AG04449 (cell line): ENCODE data around the gene RAB31.

ENCODE experiments used
- CTCF ChIA-PET: fragments of 350-600 bp; formaldehyde crosslinking; extraction: SDS; loops from one replicate; lab custom pipeline; 2021; ENCODE audit warnings: antibody characterized with exemption; lab: Yijun Ruan, JAX
- POLR2A ChIA-PET: fragments of 400-600, 350-600 bp; formaldehyde crosslinking; extraction: SDS; loops from one replicate; lab custom pipeline; 2020; ENCODE audit warnings: antibody characterized with exemption, inconsistent platforms; lab: Yijun Ruan, JAX
- DNase-seq: peaks from one replicate; pipeline ENCODE4 v3.0.0-alpha.2; 2010; ENCODE audit warnings: low read depth, low spot score
- H3K4me3 ChIP-seq: 2 replicates; pipeline ENCODE4 v1.5.1; 2011; ENCODE audit warnings: low read depth, mild to moderate bottlenecking, control low read depth, low read length
- CTCF ChIP-seq: IDR thresholded peaks from one replicate; pipeline ENCODE4 v1.5.1; 2011; ENCODE audit warnings: mild to moderate bottlenecking, moderate library complexity, low read length, control low read depth, inconsistent platforms; ENCODE audit not compliant: insufficient read depth; ENCODE audit errors: missing control alignments

RAB31 gene

GRCh38 chr18:9802175-9803062 is 94.3 kb downstream of the RAB31 start:
- no peak overlapping the region for H3K4me3 ChIP-seq
- ChIA-PET CTCF (interaction anchor here (1.3 kb wide), 1 partner anchor 11 kb away, joined by 3 read pairs; no protein-coding TSS in a partner anchor), POLR2A (no interaction called here)
- TF ChIP-seq CTCF = no peak
- no peak for DNase-seq

GRCh38 chr18:9803063-9803697 is 95.1 kb downstream of the RAB31 start:
- no peak for DNase-seq
- ChIA-PET POLR2A (no interaction called here), CTCF (no interaction called here)
- TF ChIP-seq CTCF = no peak
- H3K4me3 ChIP-seq = no peak overlapping the region

- DNase-seq = no peak
- ChIA-PET POLR2A (no interaction called here), CTCF (interaction anchor here (1.3 kb wide), 1 partner anchor 30 kb away, joined by 3 read pairs; no protein-coding TSS in a partner anchor)
- H3K4me3 ChIP-seq = no peak overlapping the region
- no peak for TF ChIP-seq CTCF
These were observed 95.8 kb downstream of the RAB31 start for GRCh38 chr18:9803698-9804516.

- DNase-seq = no peak
- ChIA-PET CTCF (interaction anchor here (1.3 kb wide), 1 partner anchor 31 kb away, joined by 3 read pairs; no protein-coding TSS in a partner anchor), POLR2A (no interaction called here)
- no peak overlapping the region for H3K4me3 ChIP-seq
- TF ChIP-seq CTCF = no peak
These were observed 96.5 kb downstream of the RAB31 start for GRCh38 chr18:9804517-9805104.

GRCh38 chr18:9806905-9807304 is 98.8 kb downstream of the RAB31 start:
- no peak for DNase-seq
- no peak for TF ChIP-seq CTCF
- ChIA-PET POLR2A (no interaction called here), CTCF (no interaction called here)
- no peak overlapping the region for H3K4me3 ChIP-seq
